ENCODE results near the gene ARL6IP6.
A peak's percentile ranks its signal among the peaks of the same experiment; 100 is the strongest.
"Not testable (repeated sequence)": the region's sequence is repeated elsewhere in the genome, so short reads cannot be mapped to it uniquely, and the experiment has no call there.

ARL6IP6 gene

GRCh38 chr2:152718076-152718908 lies at the start of gene ARL6IP6:
TSS of gene ARL6IP6 (plus strand) at chr2:152718620. CDS start at chr2:152718625, 5 bp downstream.
- peak; percentile 83 for DNase-seq

- no peak for DNase-seq
Observed at GRCh38 chr2:152674334-152674733, 44.1 kb upstream of the ARL6IP6 start.

DNA sequence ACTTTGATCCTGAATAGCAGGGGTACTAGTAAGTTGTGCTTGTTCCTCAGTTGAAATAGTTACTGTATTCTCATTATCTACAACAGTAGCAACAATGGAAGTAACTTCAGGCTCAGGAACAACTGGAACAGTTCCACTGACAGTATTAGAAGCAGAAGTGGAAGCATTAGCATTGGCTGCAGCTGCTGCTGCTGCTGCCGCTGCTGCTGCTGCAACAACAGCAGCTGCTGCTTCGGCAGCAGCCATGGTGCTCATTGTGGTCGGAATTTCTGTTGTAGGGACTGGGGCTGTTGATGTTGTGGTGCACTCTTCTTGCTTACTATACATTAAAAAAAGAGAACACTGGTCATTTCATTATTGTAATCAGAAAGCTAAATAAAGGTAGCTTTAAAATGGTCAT lies 42.0 kb upstream of the ARL6IP6 start:
- DNase-seq: no peak

GRCh38 chr2:152678808-152679207 lies 39.6 kb upstream of the ARL6IP6 start:
- DNase-seq: no peak

DNA sequence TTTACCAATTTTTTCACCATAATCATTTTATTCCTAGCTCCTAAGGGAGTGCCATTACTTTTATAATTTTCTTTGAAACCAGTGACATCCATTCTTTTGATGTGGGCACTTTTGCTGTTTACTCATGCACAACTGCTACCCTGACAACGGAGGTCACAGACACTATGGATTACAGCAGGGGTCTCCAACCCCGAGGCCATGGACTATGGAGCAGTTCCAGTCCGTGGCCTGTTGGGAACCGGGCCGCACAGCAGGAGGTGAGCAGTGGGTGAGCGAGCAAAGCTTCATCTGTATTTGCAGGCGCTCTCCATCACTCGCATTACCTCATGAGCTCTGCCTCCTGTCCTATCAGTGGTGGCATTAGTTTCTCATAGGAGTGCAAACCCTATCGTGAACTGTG lies 35.8 kb upstream of the ARL6IP6 start:
- DNase-seq: no peak

DNA sequence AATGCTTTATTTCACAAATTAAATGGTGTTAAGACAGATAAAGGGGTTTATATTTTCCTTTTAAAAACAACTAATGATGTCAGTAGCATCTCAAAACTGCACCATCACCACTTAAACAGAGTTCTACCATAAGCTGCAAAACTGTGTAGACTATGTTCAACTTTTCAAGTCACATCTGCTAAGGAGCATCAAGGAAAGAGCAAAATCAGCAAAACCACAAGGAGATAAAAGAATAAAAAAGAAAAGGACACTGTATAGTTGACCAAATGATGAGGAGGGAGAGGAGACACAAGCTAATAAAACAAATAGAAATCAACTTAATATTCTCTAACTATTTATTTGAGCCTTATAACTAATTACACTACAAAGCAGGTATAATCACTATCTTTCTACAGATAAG lies 35.0 kb upstream of the ARL6IP6 start:
- no peak for DNase-seq

DNA sequence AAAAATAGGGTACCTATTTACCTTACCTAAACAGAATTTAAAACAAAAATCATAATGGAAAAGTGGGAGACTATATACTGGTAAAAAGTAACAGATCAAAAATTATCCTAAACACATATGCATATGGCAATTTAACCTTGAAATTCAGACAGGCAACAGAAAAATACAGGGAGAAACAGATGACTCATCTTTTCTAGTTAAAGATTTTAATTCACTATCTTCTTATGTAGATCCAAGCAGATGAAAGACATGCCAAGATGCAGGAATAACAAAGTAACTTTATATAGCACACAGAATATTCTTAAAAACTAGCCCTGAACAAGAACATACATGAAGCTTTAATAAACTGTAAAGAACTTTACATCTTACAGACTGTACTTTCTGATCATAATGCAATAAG lies 32.1 kb upstream of the ARL6IP6 start:
- no peak for DNase-seq

DNA sequence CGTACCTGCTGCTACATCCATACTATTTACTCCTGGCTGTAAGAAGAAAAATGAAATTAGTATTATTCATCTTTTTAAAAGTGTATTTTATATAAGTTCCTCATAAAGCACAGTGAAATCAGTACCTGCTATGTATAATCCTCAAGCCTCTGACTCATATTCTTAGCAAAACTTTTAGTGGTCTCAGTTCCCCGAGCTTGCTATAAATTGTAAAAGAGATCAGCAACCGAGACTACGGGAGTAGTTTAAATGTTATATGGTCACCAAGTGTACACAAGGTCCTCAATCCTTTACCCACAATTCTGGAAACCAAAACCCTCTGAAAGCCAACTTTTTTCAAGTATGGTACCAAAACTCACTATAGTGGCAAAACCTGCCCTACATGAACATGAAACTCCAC lies 25.4 kb upstream of the ARL6IP6 start:
- DNase-seq: no peak

DNA sequence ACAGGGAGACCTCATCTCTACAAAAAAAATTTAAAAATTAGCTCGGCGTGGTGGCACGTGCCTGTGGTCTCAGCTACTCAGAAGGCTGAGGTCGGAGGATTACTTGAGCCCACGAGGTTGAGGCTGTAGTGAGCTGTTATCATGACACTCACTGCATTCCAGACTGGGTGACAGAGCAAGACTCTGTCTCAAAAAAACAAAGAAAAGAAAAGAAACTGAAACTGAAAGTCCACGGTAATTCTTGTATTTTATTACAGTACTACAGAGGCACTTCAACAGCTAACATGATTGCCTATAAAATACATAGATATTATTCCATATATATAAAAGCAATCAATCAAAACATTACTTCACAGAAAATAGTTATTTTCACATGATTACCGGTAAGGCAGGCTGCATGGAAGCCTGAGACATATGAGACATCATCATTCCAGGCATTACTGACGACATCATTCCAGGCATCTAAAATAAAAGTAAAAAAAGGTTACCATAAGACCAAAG lies 24.2 kb upstream of the ARL6IP6 start:
- DNase-seq: peak; percentile 64

DNA sequence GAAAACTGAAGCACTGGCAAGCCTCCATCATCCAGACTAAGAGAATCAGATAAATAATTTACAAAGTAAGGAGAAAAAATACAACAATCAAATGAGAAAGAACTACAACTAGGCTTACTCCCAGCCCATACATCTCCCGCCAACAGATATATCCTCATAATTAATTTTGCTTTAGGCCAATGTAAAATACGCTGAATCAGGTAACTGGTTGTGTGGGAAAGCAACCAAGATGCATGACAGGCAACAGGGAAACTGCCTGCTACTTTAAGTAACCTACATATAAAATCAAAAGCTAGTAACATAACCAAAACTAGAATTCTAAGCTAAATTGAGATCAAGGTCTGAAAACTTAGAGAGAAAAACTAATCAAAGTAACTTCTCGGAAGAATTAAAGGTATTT lies 22.7 kb upstream of the ARL6IP6 start:
- DNase-seq: no peak

DNA sequence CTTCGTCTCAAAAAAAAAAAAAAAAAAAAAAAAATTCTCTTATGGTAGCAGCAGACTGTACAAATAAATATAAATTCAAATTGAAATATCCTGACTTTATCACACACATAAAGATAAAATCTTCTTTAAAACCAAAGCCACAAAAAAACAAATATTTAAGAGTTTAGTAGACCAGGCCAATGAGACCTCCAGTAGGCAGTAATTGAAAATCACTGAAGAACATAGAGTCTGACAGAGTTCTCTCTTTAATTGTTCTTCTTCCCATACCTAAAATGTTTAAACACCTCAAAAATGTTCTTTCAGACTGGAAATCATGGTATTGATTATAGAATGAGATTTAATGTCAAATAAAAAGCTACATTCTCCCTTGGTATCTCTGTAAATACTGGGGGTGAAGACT lies 21.9 kb upstream of the ARL6IP6 start:
- DNase-seq: no peak

DNA sequence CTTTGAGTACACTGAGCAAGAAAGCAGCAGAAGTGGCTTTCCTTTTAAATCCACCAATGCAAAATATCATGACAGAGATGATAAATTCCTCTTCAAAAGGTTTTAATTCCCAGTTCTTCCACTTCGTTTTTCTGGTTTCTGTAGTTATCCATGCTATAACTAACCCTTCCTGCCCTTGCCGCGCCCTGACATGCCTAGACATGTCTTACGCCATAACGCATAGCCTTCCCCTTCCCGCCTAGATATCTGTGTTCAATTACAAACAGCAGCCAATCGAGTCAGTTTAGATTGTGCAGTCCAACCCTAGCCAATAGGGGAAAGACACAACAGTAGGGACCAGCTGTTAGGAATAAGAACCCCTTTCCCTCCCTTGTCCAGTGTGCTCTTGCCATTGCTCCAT lies 17.2 kb upstream of the ARL6IP6 start:
- DNase-seq: no peak

DNA sequence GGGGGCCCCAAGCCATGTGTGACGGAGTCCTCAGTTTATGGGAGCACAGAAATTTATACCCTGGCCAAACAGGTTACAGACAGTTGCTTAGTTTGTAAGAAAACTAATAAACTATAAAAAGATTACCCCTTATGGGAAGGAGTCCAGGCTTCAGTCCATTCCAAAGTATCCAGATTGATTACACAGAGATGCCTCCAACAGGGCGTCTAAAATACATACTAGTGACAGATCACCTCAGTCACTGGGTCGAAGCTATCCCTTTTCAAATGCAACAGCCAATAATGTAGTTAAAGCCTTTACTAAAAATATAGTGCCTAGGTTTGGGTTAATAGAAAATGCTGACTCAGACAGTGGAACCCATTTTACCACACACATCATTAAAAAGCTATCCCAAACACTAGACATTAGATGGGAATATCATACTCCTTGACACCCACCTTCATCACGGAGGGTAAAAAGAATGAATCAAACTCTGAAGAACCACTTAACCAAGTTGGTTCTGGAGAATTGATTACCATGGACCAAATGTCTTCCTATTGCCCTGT lies 11.9 kb upstream of the ARL6IP6 start:
- no peak for DNase-seq

- DNase-seq: no peak
Observed at GRCh38 chr2:152708742-152709141, 9.7 kb upstream of the ARL6IP6 start.

GRCh38 chr2:152710713-152711112 lies 7.7 kb upstream of the ARL6IP6 start:
- no peak for DNase-seq

DNA sequence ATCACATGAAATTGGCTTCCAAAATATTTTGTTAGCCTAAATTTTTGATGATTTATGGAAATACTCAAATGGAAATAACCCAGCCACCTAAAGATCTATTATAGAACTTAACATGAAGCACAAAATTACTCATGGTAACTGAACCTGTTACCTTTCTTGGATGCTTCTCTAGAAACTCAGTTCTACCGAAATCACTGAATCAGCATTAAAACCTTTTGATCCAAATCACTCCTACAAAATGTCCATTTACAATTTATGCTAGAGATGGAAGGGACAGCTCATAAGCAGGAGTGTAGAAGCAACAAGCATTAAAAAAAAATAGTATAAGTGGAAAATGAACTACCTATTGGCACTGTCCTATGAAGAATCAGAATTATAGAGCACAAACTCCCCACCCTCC lies 3.3 kb upstream of the ARL6IP6 start:
- no peak for DNase-seq

DNA sequence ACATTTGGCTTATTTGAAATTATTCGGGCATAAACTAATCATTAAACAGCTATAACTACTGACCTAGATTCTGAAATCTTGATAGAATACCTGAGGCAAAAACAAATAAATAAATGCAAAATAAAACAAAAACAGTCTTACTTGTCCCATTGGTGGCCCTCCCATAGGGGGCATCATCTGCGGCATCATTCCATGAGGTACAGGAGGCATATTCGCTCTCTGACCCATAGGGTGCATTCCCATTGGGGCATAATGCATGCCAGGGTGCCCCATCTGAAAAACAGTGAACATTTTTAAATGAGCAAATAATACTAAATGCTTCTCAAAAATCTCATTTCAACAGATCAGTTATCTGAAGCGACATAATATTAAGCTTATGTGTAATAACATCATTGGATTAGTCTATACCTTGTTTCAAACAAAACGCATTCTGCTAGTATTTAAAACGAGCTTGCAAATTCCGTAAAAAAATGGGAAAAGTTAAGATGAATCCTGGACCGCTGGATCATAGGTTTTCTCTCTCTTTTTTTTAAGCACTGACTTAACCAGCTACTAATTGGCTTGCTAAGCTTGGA lies 2.5 kb upstream of the ARL6IP6 start:
- peak; percentile 37 for DNase-seq

DNA sequence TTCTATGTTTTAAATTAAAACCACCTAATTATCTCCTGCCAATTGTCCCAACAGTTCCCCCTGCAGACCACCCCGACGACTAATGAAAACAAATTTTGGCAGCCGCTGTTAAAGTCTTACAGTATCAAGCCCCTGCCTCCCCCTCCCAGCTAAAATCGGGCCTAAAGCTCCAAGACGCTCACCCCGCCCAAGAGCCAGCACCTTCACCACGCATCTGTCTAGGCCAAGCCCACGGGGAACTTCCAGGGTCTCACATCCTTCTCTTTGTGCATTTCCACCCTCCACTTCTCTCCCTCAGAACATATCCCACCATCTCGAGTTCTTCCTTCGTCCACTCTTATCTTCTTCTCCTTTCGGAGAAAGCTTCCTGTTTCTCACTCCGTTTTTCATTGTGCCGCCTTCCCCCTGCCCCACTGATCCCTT lies 1.6 kb upstream of the ARL6IP6 start:
- DNase-seq: peak; percentile 30

- peak; percentile 97 for DNase-seq
Observed at GRCh38 chr2:152717228-152718075, 968 bp upstream of the ARL6IP6 start, which contains the start of gene PRPF40A. TSS of gene PRPF40A (minus strand) at chr2:152717461. CDS start at chr2:152717439, 22 bp downstream.

DNA sequence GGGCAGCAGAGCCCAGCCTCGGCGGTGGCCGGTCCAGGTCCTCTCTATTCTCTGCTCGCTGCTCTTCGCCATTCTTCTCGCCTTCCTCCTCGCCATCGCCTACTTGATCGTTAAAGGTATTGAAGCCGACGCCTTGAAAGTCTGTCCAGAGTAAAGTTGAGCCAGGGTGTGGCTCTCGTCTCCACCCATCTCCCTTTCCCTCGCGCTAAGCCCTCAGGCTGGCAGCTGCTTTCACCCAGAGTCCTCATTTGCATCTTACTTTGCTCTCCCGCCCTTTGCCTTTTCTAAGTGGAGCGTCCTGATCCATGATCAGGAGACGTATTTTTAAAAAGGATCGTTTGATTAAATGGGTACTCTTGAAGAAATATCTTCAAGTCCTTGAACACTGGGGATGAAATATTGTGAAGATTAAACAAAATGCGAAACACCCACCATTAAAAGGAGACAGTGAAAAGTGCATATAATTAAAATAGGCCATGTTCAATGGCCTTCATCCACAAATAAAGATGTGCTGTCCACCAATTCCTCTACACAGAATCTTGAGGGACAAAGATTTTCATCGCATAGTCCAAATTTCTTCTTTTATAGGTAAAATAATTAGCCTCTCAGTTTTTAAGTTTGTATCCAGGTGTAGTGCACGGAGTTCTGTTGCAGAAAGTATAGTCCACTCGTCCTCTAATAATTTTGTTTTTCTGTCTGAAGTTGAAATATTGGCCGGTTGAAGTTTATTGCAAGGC lies 657 bp downstream of the ARL6IP6 start:
- peak; percentile 34 for DNase-seq

GRCh38 chr2:152720794-152721193 lies 2.4 kb downstream of the ARL6IP6 start:
- no peak for DNase-seq

DNA sequence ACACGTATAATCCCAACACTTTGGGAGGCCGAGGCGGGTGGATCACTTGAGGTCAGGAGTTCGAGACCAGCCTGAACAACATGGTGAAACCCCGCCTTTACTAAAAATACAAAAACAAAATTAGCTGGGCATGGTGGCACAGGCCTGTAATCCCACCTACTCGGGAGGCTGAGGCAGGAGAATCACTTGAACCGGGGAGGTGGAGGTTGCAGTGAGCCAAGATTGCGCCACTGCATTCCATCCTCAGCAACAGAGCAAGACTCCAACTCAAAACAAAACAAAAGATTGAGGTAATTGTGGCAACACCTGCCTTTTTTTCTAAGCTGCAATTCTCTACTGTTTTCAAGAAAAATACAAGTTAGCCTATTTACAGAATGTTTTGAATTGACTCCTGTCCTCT lies 4.2 kb downstream of the ARL6IP6 start:
- DNase-seq: not testable (repeated sequence)
